ENCODE data around the gene UTP14C.
"Not testable (repeated sequence)": the region's sequence is repeated elsewhere in the genome, so short reads cannot be mapped to it uniquely, and the experiment has no call there.

Gene UTP14C

DNA sequence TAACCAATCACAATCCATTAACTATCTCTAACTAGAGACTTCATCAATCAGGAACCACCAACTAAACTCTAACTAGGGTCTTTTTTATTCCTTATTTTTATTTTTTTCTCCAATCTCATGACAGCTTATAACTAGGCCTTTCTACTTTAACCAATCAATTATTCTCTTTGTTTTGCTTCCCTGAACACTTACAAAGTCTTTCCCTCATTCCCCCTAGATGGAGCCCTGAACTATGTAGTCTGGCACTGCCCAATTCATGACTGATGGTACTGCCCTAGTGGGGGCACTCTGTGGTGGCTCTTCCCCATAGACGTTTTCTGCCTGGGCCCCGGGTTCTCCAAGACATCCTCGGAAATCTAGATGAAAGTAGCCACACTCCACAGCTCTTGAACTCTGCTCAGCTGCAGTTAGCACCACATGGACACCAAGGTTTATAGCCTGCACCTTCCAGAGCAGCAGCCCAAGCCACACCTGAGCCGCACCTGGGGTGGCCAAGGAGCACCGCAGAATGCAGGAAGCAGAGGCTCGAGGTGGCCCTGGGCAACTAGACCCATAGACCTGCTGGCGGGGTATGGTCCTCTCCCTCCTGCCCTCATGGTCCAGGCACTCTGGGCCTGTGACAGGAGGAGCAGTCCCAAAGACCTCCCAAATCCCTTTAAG, 19.9 kb upstream of the UTP14C start:
- DNase-seq (ENCODE audit: low read depth in 2 of 2): no peak

DNA sequence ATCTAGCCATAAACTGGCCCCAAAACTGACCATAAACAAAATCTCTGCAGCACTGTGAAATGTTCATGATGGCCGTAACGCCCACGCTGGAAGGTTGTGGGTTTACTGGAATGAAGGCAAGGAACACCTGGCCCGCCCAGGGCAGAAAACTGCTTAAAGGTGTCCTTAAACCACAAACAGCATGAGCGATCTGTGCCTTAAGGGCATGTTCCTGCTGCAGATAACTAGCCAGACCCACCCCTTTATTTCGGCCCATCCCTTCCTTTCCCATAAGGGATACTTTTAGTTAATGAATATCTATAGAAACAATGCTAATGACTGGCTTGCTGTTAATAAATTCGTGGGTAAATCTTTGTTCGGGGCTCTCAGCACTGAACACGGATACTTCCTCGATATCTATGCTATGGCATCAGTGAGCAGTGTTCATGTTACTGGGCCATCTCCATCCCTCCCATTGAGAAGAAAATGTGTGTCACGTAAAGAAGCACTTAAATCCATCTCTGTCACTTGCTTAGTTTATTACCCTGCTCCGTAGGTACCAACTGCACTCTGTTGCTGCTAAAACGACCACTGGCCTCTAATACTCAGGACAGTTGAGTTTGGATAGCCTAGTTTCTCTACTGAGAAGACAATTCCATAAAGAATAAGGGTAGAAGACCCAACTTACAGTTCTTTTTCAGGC, 18.5 kb upstream of the UTP14C start:
- DNase-seq (ENCODE audit: low read depth in 2 of 2): no peak

- DNase-seq (ENCODE audit: low read depth in 2 of 2): no peak
Observed at GRCh38 chr13:52006523-52007245, 17.8 kb upstream of the UTP14C start.

- DNase-seq (ENCODE audit: low read depth in 2 of 2): no peak
Observed at GRCh38 chr13:52009946-52010345, 14.5 kb upstream of the UTP14C start.

DNA sequence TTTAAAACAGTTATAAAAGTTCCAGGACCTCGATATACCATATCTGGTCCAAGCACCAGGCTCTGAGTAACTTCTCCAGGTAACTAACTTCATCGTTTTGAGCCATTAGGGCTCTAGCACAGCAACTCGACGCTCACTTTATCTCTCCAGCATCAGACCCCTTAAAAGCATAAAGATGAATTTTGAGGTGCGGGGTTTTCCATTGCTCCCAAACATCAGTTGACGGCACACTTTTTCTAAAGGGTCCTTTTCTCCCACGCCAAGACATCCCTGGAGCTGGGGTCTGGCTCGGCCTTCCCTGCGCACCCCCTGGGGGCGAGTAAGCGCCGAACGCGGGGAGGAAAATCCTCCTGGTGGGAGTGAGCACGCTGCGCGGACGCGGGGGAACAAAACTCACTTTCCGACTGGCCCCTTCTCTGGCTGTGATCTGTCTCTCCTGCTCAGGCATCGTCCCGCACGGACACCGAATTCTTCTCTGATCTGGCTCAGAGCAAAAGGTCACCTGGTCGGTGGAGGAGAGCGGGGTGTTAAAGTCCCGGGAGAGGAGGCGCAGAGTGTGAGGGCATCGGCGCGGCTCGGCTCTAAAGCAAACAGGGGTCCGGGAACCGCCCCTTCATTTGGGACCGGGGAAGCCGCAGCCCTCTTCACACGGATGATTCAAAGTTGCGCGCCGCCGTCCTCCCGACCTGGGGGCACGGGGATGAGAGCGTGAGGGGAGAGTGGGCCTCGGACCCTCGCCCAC, 13.4 kb upstream of the UTP14C start, which contains the start of gene ATP7B:
Gene ATP7B (minus strand): TSS at position 561 of the 742 bp plus-strand sequence. CDS start 113 bp downstream, at position 448.
- DNase-seq (ENCODE audit: low read depth in 2 of 2): peak in 1 of 2 donors; percentile 4

- DNase-seq (ENCODE audit: low read depth in 2 of 2): peak; percentile 98
Observed at GRCh38 chr13:52011632-52012511, 12.6 kb upstream of the UTP14C start, which contains the start of gene ALG11. Gene ALG11, plus strand, starts transcription at chr13:52012398. Its CDS starts 21 bp downstream, at chr13:52012419.

DNA sequence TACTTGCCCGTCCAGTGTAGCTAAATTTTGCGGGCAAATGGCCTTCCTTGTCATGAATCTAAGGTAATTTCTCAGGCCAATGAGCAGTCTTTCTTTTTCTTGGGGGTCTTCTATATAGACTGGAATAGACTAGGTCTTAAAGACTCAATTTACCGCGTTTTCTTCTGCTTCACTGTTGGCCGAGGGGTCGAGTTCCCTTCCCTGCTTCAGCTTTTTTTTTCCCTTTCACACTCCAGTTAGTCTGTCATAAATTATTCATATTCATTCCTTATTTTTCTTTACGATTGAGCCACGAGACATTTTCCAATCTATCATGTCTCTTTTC, 12.0 kb upstream of the UTP14C start:
- no peak for DNase-seq (ENCODE audit: low read depth in 2 of 2)

DNA sequence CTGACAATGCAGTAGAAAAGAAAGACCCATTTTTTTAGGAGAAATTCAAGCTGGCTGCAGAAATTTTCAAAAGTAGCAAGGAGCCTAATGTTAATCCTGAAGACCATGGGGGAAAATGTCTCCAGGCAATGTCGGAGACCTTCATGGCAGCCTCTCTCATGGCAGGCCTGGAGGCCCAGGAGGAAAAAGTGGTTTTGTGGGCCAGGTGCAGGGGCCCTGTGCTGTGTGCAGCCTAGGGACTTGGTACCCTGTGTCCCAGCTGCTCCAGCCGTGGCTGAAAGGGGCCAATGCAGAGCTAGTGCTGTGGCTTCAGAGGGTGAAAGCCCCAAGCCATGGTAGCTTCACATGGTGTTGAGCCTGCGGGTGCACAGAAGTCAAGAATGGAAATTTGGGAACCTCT, 8.2 kb upstream of the UTP14C start:
- DNase-seq (ENCODE audit: low read depth in 2 of 2): no peak

- DNase-seq (ENCODE audit: low read depth in 2 of 2): no peak
Observed at GRCh38 chr13:52020191-52020590, 4.3 kb upstream of the UTP14C start.

DNA sequence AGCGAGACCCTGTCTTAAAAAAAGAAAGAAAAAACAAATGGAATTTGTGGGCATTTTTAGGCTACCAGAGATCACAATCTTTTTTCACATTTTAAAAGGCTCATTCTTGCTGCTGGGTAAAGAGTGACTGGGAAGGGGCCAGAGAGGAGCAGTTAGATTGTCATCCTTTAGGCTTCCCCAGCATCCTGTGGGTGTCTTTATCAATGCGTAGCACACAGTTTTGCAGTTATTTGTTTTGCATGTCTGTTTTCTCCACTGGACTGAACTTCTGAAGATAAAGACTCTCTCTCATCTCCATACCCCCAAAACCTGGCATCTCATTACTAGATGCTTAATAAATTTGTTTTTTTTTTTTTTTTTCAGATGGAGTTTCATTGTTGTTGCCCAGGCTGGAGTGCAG, 2.1 kb upstream of the UTP14C start:
- no peak for DNase-seq (ENCODE audit: low read depth in 2 of 2)

DNA sequence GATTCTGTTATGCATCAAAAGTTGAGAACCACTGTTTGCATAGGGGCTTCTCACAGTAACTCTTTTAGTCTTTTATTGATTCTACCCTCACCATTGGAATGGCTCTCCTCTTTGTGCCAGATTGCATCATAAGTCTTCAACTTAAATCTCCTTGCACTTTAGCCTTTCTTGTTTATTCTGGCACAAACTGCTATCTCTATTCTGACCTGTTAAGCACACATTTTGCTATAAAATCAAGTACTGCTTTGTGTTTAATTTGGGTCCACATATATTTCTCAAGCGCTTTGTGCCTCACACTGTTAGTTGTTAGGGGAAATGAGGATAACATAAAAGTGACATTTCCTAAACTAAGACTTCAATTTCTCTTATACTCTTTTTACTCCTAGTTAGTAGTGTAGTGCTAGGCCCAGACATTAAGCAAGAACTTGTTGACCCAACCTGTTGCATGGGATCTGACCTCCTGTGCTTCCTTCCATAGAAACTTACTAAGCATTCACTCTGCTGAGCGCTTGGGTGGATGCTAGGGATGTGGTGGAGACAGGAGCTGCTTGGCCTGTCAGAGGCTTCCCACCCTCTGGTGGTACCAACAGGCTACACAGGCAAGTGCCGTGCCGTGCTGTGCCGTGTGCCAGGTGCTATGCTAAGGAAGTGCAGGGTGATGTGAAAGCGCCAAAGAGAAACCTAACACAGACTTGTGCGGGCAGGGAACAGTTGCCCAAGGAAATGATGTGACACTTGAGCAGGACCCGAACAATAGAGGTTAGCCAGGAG, 1.2 kb downstream of the UTP14C start:
- no peak for DNase-seq (ENCODE audit: low read depth in 2 of 2)

GRCh38 chr13:52026246-52026626, 1.7 kb downstream of the UTP14C start:
- no peak for DNase-seq (ENCODE audit: low read depth in 2 of 2)

- no peak for DNase-seq (ENCODE audit: low read depth in 2 of 2)
Observed at GRCh38 chr13:52027832-52028231, 3.3 kb downstream of the UTP14C start.

DNA sequence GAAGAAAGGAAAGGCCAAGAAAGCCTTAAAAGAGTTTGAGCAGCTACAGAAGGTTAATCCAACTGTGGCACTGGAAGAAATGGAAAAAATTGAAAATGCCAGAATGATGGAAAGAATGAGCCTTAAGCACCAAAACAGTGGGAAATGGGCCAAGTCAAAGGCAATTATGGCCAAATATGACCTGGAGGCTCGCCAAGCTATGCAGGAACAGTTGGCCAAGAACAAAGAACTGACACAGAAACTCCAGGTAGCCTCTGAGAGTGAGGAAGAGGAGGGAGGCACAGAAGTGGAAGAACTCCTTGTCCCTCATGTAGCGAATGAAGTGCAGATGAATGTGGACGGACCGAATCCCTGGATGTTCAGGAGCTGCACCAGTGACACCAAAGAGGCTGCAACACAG, 5.1 kb downstream of the UTP14C start:
- no peak for DNase-seq (ENCODE audit: low read depth in 2 of 2)

- not testable (repeated sequence) for DNase-seq (ENCODE audit: low read depth in 2 of 2)
Observed at GRCh38 chr13:52030401-52030800, 5.9 kb downstream of the UTP14C start.

- no peak for DNase-seq (ENCODE audit: low read depth in 2 of 2)
Observed at GRCh38 chr13:52033039-52033438, 8.5 kb downstream of the UTP14C start.

GRCh38 chr13:52034616-52035226, 10.2 kb downstream of the UTP14C start:
- DNase-seq (ENCODE audit: low read depth in 2 of 2): no peak

- no peak for DNase-seq (ENCODE audit: low read depth in 2 of 2)
Observed at GRCh38 chr13:52036037-52036436, 11.5 kb downstream of the UTP14C start.

DNA sequence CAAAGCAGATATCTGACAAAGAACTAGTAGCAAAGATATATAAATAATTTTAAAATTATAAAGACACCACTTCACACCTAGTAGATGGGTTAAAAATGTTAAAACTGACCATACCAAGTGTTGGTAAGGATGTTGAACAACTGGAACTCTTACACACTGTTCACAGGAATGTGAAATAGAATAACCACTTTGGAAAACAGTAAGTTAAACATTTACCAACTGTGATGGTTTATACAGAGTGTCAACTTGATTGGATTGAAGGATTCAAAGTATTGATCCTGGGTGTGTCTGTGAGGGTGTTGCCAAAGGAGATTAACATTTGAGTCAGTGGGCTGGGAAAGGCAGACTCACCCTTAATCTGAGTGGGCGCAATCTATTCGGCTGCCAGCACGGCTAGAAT, 19.2 kb downstream of the UTP14C start:
- no peak for DNase-seq (ENCODE audit: low read depth in 2 of 2)

DNA sequence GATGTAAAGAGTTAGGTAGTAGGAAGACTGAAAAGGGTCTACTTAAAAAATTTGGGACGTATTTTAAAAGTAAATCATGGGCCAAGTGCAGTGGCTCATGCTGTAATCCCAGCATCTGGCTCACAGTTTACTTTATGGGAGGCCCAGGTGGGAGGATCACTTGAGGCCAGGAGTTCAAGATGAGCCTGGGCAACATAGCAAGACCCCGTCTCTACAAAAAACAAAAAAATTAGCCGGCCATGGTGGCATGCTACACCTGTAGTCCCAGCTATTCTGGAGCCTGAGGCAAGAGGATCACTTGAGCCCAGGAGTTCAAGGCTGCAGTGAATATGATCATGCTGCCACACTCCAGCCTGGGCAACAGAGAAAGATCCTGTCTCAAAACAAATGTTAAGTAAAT, 23.0 kb downstream of the UTP14C start:
- no peak for DNase-seq (ENCODE audit: low read depth in 2 of 2)
